Measurements from ENCODE around the gene PCYT1B. TPM values are rescaled to one million over a fixed set of nuclear protein-coding genes. Genes with fewer than 3 reads are reported as not detected.

The PCYT1B gene
- total RNA-seq, 2 experiments from 2014 or later = not detected

GRCh38 chrX:24508375-24508774 is 138.8 kb downstream of the PCYT1B start:
- Histone ChIP-seq H3K9me3 (ENCODE audit: control insufficient read depth in 1 of 2, insufficient read depth in 1 of 2, low read length in 2 of 2) (no peaks in the 10 kb centered on the region), H3K4me3 (ENCODE audit: low read length) (no peak overlapping the region), H3K36me3 (ENCODE audit: insufficient read depth, low read length) (peaks cover 39% of the 10 kb centered on the region), H3K4me1 (ENCODE audit: insufficient read depth, low read length) (no peaks in the 10 kb centered on the region), H3K27ac (ENCODE audit: low read depth in 1 of 2, low read length in 2 of 2) (no peak overlapping the region), H3K27me3 (ENCODE audit: control insufficient read depth in 1 of 2, insufficient read depth in 2 of 2, low read length in 2 of 2) (no peaks in the 10 kb centered on the region)
- Mint-ChIP-seq H3K4me3 (no peak overlapping the region), H3K9me3 (no peaks in the 10 kb centered on the region), H3K27ac (no peak overlapping the region), H3K36me3 (ENCODE audit: low read depth) (peaks cover 58% of the 10 kb centered on the region), H3K4me1 (ENCODE audit: low read depth) (no peaks in the 10 kb centered on the region), H3K27me3 (no peaks in the 10 kb centered on the region)
- ChIA-PET POLR2A (no interaction called here), CTCF (no interaction called here)
- no peak for DNase-seq
- no peak for ATAC-seq (ENCODE audit: poor library complexity)
- TF ChIP-seq CTCF (IDR thresholded peaks at IDR 0.05) = no peak
- intact Hi-C loops (cut with DNase I, micrococcal nuclease) = no loop called here

Other genes with a start within 250 kb of the PCYT1B start
- gene PDK3, start 182.1 kb downstream of the PCYT1B start, total RNA-seq = 10 to 100 TPM; 12.5 to 12.6 TPM
- 1 to 10 TPM; 4.7 TPM for gene POLA1, start 46.6 kb upstream of the PCYT1B start, total RNA-seq